Cardiac fibroblast (primary cell): ENCODE measurements around the gene VRK3.
"Not testable (repeated sequence)": the region's sequence is repeated elsewhere in the genome, so short reads cannot be mapped to it uniquely, and the experiment has no call there.

ENCODE experiments used
- DNase-seq, 2 donors: peaks; one replicate each; pipeline versions ENCODE4 v3.0.0 to v3.0.0-alpha.2; 2010; ENCODE audit warnings: low read depth in 2 of 2
- H3K4me3 ChIP-seq, 2 donors: replicated peaks in 1 of 2; 1 replicate in 1 of 2; 2 replicates in 1 of 2; pipeline ENCODE4 v1.5.1; 2011; ENCODE audit warnings: low read depth in 2 of 2, low read length in 2 of 2, mild to moderate bottlenecking in 2 of 2, moderate library complexity in 1 of 2
- CTCF ChIP-seq: IDR thresholded peaks from one replicate; pipeline ENCODE4 v1.5.1; 2011; ENCODE audit warnings: low read depth, mild to moderate bottlenecking, low read length, inconsistent platforms

The VRK3 gene

DNA sequence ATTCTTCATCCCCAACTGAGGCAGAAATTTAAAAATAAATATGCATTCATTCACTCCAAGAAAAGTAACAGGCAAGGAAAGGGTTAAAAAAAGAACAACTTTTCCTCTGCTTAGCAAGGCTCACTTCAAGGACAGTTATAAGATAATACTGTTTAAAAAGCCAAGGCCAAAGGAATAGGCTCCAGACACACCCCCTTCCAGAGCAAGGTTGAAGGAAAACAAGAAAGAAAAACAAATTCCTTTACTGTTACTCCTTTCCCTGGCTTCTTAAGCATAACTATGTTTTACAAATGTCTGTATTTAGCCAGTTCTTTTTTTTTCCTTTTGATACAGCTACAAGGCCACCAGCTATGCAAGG lies 72.7 kb downstream of the VRK3 start:
- TF ChIP-seq CTCF, result no peak
- no peak overlapping the region for H3K4me3 ChIP-seq
- no peak for DNase-seq

DNA sequence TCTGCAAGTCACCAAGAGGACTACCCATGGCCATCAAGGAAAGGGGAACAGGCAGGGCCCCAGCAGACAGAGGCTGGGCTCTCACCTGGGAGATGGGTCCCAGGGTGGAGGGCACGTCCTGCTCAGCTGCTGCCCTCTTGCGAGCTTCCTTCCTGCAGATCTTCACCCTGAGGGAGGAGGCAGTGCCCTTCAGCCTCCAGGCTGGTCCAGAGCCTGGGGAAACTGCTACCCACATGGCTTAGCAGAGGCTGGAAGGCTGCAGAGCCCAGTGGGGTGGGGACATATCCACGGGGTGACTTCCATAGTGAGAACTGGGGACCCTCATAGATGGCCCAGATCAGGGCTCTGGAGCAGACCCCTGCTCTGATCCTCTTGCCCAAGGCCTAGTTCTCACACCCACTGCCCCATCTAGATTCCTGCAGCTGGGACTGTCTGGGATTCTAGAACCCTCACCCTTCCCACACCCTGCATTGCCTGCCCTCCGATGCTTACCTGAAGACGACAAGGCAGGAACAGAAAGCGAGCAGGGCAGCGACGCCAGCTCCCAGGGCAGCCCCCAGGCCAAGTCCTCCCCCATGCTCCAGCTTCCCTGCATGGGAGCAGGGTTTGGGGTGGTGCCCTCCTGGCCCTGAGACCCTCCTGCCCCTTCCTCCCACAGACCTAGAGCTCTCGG lies 73.2 kb downstream of the VRK3 start:
- no peak for TF ChIP-seq CTCF
- no peak for DNase-seq
- no peak overlapping the region for H3K4me3 ChIP-seq

GRCh38 chr19:49950956-49951526 lies 74.1 kb downstream of the VRK3 start:
- TF ChIP-seq CTCF, result no peak
- no peak overlapping the region for H3K4me3 ChIP-seq
- no peak for DNase-seq

GRCh38 chr19:49950590-49950948 lies 74.6 kb downstream of the VRK3 start:
- no peak overlapping the region for H3K4me3 ChIP-seq
- no peak for DNase-seq
- no peak for TF ChIP-seq CTCF

- no peak for TF ChIP-seq CTCF
- no peak overlapping the region for H3K4me3 ChIP-seq
- DNase-seq, result no peak
Measured at GRCh38 chr19:49949742-49950589, 75.2 kb downstream of the VRK3 start.

- no peak for DNase-seq
- no peak overlapping the region for H3K4me3 ChIP-seq
- TF ChIP-seq CTCF, result no peak
Measured at GRCh38 chr19:49946415-49946814, 78.8 kb downstream of the VRK3 start.

DNA sequence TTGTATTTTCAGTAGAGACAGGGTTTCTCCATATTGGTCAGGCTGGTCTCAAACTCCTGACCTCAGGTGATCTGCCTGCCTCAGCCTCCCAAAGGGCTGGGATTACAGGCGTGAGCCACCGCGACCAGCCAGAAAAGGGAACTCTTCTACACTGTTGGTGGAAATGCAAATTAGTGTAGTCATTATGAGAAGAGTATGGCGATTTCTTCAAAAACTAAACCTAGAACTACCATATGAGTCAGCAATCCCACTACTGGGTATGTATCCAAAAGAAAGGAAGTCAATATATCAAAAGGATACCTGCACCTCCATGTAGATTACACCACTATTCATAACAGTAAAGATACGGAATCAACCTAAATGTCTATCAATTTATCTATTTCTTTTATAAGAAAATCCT lies 80.6 kb downstream of the VRK3 start:
- DNase-seq, H3K4me3 ChIP-seq: not testable (repeated sequence)
